GM12873 (cell line): Measurements from ENCODE around the gene BRPF1.

Experiments used
- CTCF ChIP-seq: IDR thresholded peaks from 2 replicates; pipeline ENCODE4 v1.5.1; 2012; ENCODE audit warnings: low read depth, mild to moderate bottlenecking, moderate library complexity, low read length, control low read depth; ENCODE audit not compliant: insufficient read depth; ENCODE audit errors: missing control alignments

The BRPF1 gene

GRCh38 chr3:9749296-9749644 is 17.7 kb downstream of the BRPF1 start:
- no peak for TF ChIP-seq CTCF

- TF ChIP-seq CTCF: no peak
Observed at GRCh38 chr3:9749645-9750555, 18.4 kb downstream of the BRPF1 start, which contains the start of gene OGG1. Gene OGG1 (plus strand): TSS chr3:9749952. CDS start chr3:9750287, 335 bp downstream.

- TF ChIP-seq CTCF: no peak
Observed at GRCh38 chr3:9750556-9751411, 19.2 kb downstream of the BRPF1 start.

GRCh38 chr3:9754678-9755077 is 23.1 kb downstream of the BRPF1 start:
- no peak for TF ChIP-seq CTCF

GRCh38 chr3:9757427-9757826 is 25.9 kb downstream of the BRPF1 start:
- no peak for TF ChIP-seq CTCF

GRCh38 chr3:9760779-9761505 is 29.4 kb downstream of the BRPF1 start:
- no peak for TF ChIP-seq CTCF

- TF ChIP-seq CTCF: no peak
Observed at GRCh38 chr3:9761919-9762318, 30.4 kb downstream of the BRPF1 start.
